GM18519 (cell line): ENCODE results near the gene MCM3AP.
"Not testable (repeated sequence)": the region's sequence is repeated elsewhere in the genome, so short reads cannot be mapped to it uniquely, and the experiment has no call there.

Experiments used
- ATAC-seq: cut with Tn5 transposase; IDR thresholded peaks from one replicate; pipeline ENCODE4 v1.9.1; 2021; ENCODE audit warnings: mild to moderate bottlenecking, moderate library complexity; ENCODE audit not compliant: unreplicated experiment, low FRiP score

MCM3AP gene

GRCh38 chr21:46207006-46207919, 78.1 kb downstream of the MCM3AP start:
- no peak for ATAC-seq

- no peak for ATAC-seq
Observed at GRCh38 chr21:46206163-46207005, 79.0 kb downstream of the MCM3AP start.

- no peak for ATAC-seq
Observed at GRCh38 chr21:46205766-46206162, 79.6 kb downstream of the MCM3AP start.

GRCh38 chr21:46205166-46205565, 80.2 kb downstream of the MCM3AP start:
- no peak for ATAC-seq

DNA sequence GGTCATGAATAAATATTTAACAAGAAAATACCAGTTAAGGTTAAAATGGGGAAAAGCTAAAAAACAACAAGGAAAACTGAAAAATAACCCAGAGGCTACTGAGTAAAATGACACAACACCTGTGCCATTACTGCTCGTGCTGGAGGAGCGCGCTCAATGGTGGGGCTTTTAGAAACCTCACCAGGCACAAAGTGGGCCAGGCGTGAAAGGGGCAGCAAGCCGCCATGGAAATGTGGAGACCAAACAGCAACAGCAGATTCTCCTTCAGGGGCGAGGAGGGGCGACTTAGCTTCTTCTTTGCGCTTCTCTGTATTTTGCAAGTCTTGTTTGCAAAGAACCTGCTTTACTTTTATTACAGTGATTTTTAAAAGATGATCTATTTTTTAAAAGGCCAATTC, 82.2 kb downstream of the MCM3AP start:
- no peak for ATAC-seq

DNA sequence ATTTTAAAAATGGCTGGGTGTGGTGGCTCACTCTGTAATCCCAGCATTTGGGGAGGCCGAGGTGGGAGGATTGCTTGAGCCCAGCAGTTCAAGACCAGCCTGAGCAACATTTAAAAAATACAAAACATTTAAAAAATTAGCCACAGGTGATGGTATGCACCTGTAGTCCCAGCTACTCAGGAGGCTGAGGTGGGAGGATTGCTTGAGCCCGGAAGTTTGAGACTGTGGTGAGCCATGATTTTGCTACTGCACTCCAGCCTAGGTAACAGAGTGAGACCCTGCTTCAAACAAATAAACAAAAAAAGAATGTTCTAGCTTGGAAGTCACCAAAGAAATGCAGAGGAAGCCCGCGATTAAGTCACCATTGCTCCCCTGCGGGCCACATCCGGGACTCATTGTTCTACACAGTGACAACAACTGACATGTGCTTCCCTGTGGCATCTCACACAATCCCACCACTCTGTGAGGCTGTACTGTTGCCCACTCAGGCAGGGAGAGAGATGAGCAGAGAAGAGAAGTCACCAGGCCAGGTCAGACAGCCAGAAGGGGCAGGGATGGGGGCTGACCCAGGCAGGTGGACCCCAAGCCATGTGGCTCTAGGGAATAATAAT, 82.7 kb downstream of the MCM3AP start:
- ATAC-seq: no peak

- ATAC-seq: not testable (repeated sequence)
Observed at GRCh38 chr21:46200877-46201803, 84.3 kb downstream of the MCM3AP start.

DNA sequence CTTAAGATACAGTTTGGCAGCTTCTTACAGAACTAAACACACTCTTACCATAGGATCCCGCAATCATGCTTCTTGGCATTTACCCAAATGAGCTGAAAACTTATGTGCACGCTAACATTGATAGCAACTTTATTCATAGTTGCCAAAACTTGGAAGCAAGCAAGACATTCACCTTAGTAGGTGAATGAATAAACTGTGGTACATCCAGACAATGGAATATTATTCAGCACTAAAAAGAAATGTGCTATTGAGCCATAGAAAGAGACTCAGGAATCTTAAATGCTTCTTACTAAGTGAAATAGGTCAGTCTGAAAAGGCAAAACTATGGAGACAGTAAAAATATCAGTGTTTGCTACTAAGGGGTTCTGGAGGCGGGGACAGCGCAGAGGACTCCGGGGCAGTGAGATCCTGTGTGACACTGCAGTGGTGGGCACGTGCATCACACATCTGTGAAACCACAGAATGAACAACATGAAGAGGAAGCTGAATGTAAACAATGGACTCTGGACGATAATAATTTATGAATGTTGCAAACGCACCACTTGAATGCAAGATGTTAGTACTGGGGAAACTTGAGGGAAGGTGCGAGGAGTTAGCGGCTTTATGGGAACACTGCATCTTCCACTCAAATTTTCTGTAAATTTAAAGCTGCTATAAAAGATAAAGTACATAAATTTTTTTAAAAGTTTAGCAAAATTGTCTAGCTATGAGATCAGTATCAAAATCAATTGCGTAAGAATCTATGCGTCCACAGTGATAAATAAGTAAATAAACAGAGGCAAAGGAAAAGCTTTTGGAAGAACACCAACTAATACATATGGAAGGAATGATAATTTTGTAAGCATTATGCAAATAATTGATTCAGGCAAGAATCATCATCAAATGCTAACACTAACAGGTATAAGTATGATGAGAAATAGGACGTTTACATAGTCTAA, 85.7 kb downstream of the MCM3AP start:
- ATAC-seq: no peak

DNA sequence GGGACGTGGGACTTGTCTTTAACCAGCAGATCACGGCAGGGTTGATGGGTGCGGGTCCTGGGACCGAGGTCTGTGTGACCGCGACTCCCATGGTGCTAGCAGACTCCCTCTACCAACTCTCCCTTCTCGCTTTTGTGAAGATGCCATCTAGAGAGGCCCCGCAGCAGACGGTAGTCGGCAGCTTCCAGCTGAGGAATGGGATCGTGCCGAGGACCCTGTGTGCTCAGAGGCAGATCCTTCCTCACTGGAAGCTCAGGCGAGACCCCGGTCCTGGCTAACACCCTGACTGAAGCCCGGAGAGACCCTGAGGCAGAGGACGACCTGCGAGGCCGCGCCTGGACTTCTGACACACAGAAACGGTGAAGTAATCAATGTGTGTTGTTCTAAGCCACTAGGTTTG, 88.7 kb downstream of the MCM3AP start:
- no peak for ATAC-seq

DNA sequence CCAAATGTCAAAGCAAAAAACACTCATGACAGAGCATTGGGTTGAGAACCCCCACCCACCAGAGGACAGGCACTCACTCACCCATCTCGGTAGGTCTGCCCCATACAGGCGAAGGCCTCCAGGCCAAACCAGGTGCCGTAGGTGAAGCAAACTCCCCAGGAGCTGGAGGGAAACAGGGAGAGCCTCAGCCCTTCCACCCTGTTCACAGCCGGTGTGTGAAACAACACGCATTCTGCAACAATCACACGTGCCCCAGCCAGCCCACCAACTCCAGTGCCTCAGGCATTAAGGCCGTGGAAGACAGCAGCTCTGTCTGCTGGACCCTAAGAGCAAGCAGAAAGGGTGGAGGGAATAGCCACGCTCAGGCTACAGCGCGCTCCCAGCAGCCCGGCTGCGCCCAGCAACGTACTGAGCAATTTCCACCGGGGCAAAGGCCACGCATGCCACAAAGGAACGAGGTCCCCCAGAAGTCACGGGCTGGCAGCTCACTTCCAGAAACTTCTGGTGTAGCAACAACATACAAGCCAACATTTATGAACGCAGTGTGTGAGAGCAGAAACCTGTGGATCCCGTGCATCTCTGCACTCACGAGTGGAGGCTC, 89.7 kb downstream of the MCM3AP start:
- no peak for ATAC-seq

- no peak for ATAC-seq
Observed at GRCh38 chr21:46194374-46195334, 90.8 kb downstream of the MCM3AP start.

DNA sequence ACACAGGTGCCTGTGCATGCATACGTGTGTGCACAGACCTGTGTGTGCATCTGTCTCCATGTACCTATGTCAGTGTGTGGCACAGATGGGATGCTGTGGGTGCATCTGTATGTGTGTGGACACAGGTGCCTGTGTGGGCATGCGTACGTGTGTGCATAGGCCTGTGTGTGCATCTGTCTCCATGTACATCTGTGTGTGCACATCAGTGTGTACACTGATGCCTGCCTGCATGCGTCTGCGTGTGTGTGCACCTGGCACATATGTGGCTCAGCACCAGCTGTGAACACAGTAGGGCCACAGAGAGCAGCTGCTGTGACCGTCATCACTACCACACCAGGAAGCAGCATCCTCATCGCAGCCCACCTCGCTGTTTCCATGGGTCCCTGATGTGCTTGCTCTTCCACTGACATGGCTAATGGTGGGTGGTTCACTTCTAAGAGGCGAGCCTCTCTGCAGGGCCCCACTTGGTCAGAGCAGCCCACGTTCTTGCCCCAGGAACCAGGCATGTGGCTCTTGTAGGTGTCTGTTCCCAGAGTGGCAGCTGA, 91.5 kb downstream of the MCM3AP start:
- no peak for ATAC-seq

DNA sequence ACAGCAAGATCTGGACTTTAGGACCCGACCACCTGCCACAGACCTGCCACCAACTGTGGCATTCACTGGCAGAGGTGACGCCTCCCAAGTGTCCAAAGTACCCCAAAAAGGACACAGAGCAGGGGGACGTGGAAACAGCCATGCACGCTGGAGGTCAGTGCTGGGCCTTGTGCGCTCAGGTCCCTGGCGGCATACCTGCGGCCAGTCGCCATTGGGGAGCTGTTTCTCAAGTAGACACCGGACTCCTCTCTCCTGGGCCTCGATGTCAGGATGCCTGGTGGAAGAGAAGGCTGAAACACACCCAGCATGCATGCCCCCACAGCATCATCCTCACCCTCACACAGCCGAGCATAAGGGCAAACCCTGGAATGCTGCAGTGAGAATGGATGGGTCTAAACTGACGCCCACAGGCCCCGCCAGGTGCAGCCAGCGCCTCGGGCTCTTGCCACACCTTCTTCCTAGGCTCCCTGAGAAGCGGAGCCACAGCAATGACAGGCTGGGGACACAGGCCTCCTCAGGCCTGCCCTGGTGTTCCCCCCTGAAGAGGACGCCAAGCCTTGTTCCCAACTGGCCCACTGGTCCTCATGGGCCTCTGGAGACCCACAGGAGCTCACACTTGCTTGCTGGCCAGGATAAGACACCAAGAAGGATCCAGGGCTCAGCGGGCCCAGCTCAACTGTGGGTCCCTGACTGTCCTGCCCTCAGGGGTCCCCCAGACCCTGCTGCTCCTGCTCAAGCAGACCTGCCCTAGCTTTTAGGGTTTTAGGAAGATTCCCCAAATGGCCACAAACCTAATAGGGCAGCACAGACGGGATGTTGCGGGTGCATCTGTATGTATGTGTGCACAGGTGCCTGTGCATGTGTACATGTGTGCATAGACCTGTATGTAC, 93.5 kb downstream of the MCM3AP start:
- ATAC-seq: no peak

DNA sequence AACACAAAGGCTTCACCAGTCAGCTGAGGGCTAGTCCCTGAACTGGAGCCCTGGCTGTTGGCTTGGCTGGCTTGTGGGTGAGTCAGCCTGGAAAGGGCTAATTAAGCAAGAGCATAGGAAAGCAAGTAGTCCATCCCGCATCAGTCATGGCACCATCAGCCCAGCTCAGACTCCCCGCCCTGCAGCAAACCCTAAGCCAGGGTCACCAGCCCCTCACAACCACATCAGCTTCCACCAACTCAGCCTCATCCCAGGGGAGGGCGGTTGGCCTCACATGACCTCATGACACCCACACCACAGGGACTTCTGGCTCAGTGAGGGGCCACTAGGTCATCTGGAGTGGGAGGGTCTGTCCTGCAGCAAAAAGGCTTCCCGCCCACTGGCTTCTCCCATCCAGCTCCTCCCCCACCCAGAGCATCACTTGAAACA, 94.1 kb downstream of the MCM3AP start:
- ATAC-seq: no peak

GRCh38 chr21:46190491-46191131, 94.8 kb downstream of the MCM3AP start:
- ATAC-seq: no peak
